ENCODE results near the gene ELFN2.

- TF ChIP-seq CBX5 (CRISPR knock-in tag; IDR thresholded peaks at IDR 0.05; ENCODE audit: borderline replicate concordance) (no peak), TFAP4 (IDR thresholded peaks at IDR 0.05; ENCODE audit: borderline replicate concordance, low read depth) (no peak; the same call in 1 of the 2 replicates)
Measured at GRCh38 chr22:37457093-37457893, 30.0 kb upstream of the ELFN2 start.

Data from HepG2 (cell line).